Measurements from ENCODE around the gene ZBED4. TPM values are rescaled to one million over a fixed set of nuclear protein-coding genes. Genes with fewer than 3 reads are reported as not detected.

The ZBED4 gene
- total and polyA plus RNA-seq, 3 donors from 2014 or later: 9.1 to 18.2 (median 17.2) TPM

GRCh38 chr22:49892226-49892899, 38.7 kb downstream of the ZBED4 start:
- WGBS, 2 donors: 93 to 95% methylated on average over 4 of the region's 4 CpGs
- no peak for DNase-seq
- TF ChIP-seq POLR2A (IDR thresholded peaks at IDR 0.05): no peak
- TF ChIP-seq, protein P1, sequence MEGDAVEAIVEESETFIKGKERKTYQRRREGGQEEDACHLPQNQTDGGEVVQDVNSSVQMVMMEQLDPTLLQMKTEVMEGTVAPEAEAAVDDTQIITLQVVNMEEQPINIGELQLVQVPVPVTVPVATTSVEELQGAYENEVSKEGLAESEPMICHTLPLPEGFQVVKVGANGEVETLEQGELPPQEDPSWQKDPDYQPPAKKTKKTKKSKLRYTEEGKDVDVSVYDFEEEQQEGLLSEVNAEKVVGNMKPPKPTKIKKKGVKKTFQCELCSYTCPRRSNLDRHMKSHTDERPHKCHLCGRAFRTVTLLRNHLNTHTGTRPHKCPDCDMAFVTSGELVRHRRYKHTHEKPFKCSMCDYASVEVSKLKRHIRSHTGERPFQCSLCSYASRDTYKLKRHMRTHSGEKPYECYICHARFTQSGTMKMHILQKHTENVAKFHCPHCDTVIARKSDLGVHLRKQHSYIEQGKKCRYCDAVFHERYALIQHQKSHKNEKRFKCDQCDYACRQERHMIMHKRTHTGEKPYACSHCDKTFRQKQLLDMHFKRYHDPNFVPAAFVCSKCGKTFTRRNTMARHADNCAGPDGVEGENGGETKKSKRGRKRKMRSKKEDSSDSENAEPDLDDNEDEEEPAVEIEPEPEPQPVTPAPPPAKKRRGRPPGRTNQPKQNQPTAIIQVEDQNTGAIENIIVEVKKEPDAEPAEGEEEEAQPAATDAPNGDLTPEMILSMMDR (IDR thresholded peaks at IDR 0.05): no peak

DNA sequence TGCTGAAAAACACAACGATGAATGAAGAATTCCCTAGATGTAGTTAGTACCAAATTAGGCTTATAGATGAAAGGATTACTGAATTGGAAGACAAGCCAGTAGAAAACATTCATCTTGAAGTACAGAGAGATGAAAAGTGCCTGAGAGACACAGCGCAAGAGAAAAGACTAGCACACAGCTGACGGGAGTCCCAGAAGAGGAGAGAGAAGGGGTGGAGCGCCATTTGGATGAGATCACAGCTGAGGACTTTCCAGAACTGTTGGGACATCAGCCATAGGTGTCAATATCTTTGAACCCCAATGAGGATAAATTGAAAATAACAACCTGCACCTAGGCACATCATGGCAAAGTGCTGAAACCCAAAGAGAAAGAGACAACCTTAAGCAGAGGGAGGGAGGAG, 39.4 kb downstream of the ZBED4 start:
- no peaks in the 10 kb centered on the region for H3K4me1 ChIP-seq
- WGBS, 2 donors: 82 to 96% methylated on average over 4 of the region's 4 CpGs
- H3K9me3 ChIP-seq: no peaks in the 10 kb centered on the region
- intact Hi-C loops (cut with DNase I; ENCODE audit: low total_unique reads): no loop called here
- TF ChIP-seq POLR2A (IDR thresholded peaks at IDR 0.05): no peak
- TF ChIP-seq, protein P1 (IDR thresholded peaks at IDR 0.05): no peak
- no peaks in the 10 kb centered on the region for H3K36me3 ChIP-seq (ENCODE audit: low read depth, missing control alignments)
- DNase-seq: no peak
- H3K27ac ChIP-seq: no peak overlapping the region
- H3K4me3 ChIP-seq: no peak overlapping the region
- H3K27me3 ChIP-seq: no peaks in the 10 kb centered on the region

More at GRCh38 chr22:49892226-49892899, 38.7 kb downstream of the ZBED4 start:
- Histone ChIP-seq H3K9me3 (no peaks in the 10 kb centered on the region), H3K4me3 (no peak overlapping the region), H3K27ac (no peak overlapping the region), H3K4me1 (no peaks in the 10 kb centered on the region), H3K36me3 (ENCODE audit: low read depth, missing control alignments) (no peaks in the 10 kb centered on the region), H3K27me3 (no peaks in the 10 kb centered on the region)
- intact Hi-C loops (cut with DNase I; ENCODE audit: low total_unique reads): no loop called here

- no peaks in the 10 kb centered on the region for H3K4me1 ChIP-seq
- no peak overlapping the region for H3K4me3 ChIP-seq
- DNase-seq: no peak
- WGBS, 2 donors: 81 to 85% methylated on average over 8 of the region's 8 CpGs
- H3K27ac ChIP-seq: no peak overlapping the region
- H3K27me3 ChIP-seq: no peaks in the 10 kb centered on the region
- no peaks in the 10 kb centered on the region for H3K36me3 ChIP-seq (ENCODE audit: low read depth, missing control alignments)
- intact Hi-C loops (cut with DNase I; ENCODE audit: low total_unique reads): no loop called here
- no peak for TF ChIP-seq POLR2A (IDR thresholded peaks at IDR 0.05)
- TF ChIP-seq, protein P1 (IDR thresholded peaks at IDR 0.05): no peak
- no peaks in the 10 kb centered on the region for H3K9me3 ChIP-seq
These were observed 40.8 kb downstream of the ZBED4 start for GRCh38 chr22:49894322-49895054.

DNA sequence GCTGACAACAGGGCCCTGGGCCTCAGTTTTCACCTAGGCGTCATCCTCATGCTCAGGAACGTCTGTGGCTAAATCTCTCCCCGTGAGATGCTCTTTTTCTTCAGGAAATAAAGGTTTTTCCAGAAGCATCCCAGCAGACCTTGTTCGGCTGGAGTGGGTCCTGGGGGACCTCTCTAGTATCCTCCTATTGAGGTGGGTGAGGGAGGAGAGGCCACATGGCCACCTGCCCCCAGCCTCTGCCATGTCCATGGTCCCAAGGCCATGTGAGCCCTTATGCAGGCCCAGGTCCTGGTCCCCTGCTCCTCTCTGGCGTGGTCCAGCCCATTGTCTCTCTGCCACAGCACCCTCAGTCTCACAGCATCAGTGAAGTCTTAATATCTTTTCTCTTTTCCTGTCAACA, 42.6 kb downstream of the ZBED4 start:
- intact Hi-C loops (cut with DNase I; ENCODE audit: low total_unique reads): no loop called here
- Histone ChIP-seq H3K9me3 (no peaks in the 10 kb centered on the region), H3K4me1 (no peaks in the 10 kb centered on the region), H3K4me3 (no peak overlapping the region), H3K36me3 (ENCODE audit: low read depth, missing control alignments) (no peaks in the 10 kb centered on the region), H3K27me3 (no peaks in the 10 kb centered on the region), H3K27ac (no peak overlapping the region)
- 94 to 95% methylated on average over 5 of the region's 5 CpGs for WGBS, 2 donors
- TF ChIP-seq, protein P1 (IDR thresholded peaks at IDR 0.05): no peak
- no peak for TF ChIP-seq POLR2A (IDR thresholded peaks at IDR 0.05)
- no peak for DNase-seq
